NT2/D1 (cell line): ENCODE results near the gene CLDN24.
"Not testable (repeated sequence)": the region's sequence is repeated elsewhere in the genome, so short reads cannot be mapped to it uniquely, and the experiment has no call there.

Source experiments
- DNase-seq: peaks from one replicate; pipeline ENCODE4 v3.0.0-alpha.2; 2011; ENCODE audit warnings: low read depth, low spot score
- H3K27me3 ChIP-seq: 2 replicates; pipeline ENCODE4 v1.6.0; 2011; ENCODE audit warnings: mild to moderate bottlenecking; ENCODE audit not compliant: insufficient read length, insufficient read depth
- H3K36me3 ChIP-seq: 2 replicates; pipeline ENCODE4 v1.6.1; 2011; ENCODE audit warnings: mild to moderate bottlenecking, low read length, mixed read lengths; ENCODE audit not compliant: insufficient read depth, insufficient read length
- H3K4me1 ChIP-seq: 2 replicates; pipeline ENCODE4 v1.5.1; 2011; ENCODE audit not compliant: insufficient read depth, insufficient read length
- H3K4me3 ChIP-seq: 2 replicates; pipeline ENCODE4 v1.5.1; 2011; ENCODE audit warnings: low read depth; ENCODE audit not compliant: insufficient read length
- H3K9ac ChIP-seq: 2 replicates; pipeline ENCODE4 v1.6.0; 2011; ENCODE audit warnings: low read depth; ENCODE audit not compliant: insufficient read length
- H3K9me3 ChIP-seq: 2 replicates; pipeline ENCODE4 v1.5.1; 2011; ENCODE audit warnings: mild to moderate bottlenecking, low read length; ENCODE audit not compliant: insufficient read depth
- SUZ12 ChIP-seq: IDR thresholded peaks from 2 replicates; pipeline ENCODE4 v1.6.1; 2011; ENCODE audit not compliant: insufficient read length, insufficient read depth; ENCODE audit errors: extremely low read depth
- YY1 ChIP-seq: IDR thresholded peaks from 2 replicates; pipeline ENCODE4 v1.6.1; 2011; ENCODE audit not compliant: insufficient read length, insufficient read depth
- ZNF274 ChIP-seq: IDR thresholded peaks from 2 replicates; pipeline ENCODE4 v1.6.1; 2011; ENCODE audit warnings: mild to moderate bottlenecking, low read depth, low read length

Gene CLDN24

GRCh38 chr4:183327827-183328226 is 5.6 kb upstream of the CLDN24 start:
- TF ChIP-seq ZNF274 (no peak), SUZ12 (no peak), YY1 (no peak)
- H3K36me3 ChIP-seq = no peaks in the 10 kb centered on the region
- H3K4me1 ChIP-seq = no peaks in the 10 kb centered on the region
- no peak overlapping the region for H3K4me3 ChIP-seq
- H3K9me3 ChIP-seq = peaks cover 10% of the 10 kb centered on the region; the same call in 1 of the 2 replicates
- H3K9ac ChIP-seq = no peak overlapping the region
- no peak for DNase-seq
- no peaks in the 10 kb centered on the region for H3K27me3 ChIP-seq

GRCh38 chr4:183326853-183327252 is 4.6 kb upstream of the CLDN24 start:
- TF ChIP-seq SUZ12 = no peak
- no peak for TF ChIP-seq YY1
- no peak for TF ChIP-seq ZNF274
- DNase-seq = no peak
- Histone ChIP-seq H3K9me3 (peaks cover 10% of the 10 kb centered on the region; the same call in 1 of the 2 replicates), H3K4me3 (no peak overlapping the region), H3K4me1 (no peaks in the 10 kb centered on the region), H3K9ac (no peak overlapping the region), H3K27me3 (no peaks in the 10 kb centered on the region), H3K36me3 (no peaks in the 10 kb centered on the region)

DNA sequence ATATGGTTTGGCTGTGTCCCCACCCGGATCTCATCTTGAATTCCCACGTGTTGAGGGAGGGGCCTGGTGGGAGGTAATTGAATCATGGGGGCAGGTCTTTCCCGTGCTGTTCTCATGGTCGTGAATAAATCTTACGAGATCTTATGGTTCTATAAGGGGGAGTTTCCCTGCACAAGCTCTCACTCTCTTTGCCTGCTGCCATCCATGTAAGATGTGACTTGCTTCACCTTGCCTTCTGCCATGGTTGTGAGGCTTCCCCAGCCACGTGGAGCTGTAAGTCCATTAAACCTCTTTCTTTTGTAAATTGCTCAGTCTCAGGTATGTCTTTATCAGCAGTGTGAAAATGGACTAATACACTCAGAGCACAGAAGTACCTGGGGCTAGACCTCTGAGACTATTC is 4.2 kb upstream of the CLDN24 start:
- not testable (repeated sequence) for H3K36me3 ChIP-seq, H3K4me1 ChIP-seq, H3K27me3 ChIP-seq, DNase-seq, H3K9ac ChIP-seq, H3K9me3 ChIP-seq, H3K4me3 ChIP-seq

DNA sequence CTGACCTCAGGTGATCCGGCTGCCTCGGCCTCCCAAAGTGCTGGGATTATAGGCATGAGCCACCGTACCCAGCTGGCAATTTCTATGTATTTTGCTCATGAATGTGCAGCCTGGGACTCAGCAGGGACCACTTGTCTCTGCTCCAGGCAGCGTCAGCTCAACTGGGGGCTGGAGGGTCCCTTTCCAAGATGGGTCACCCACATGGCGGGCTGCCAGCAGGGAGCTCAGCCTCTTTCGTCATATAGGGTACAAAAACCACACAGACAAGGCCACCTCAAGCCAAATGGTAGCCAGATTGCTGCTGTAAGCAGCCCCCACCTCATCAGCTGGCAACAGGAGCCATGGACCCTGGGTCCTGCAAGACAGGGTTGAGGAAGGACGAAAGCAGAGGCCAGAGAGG is 2.4 kb upstream of the CLDN24 start:
- Histone ChIP-seq H3K36me3 (no peaks in the 10 kb centered on the region), H3K27me3 (no peaks in the 10 kb centered on the region), H3K4me3 (no peak overlapping the region), H3K9ac (no peak overlapping the region), H3K9me3 (peaks cover 10% of the 10 kb centered on the region; the same call in 1 of the 2 replicates), H3K4me1 (no peaks in the 10 kb centered on the region)
- TF ChIP-seq ZNF274 = no peak
- TF ChIP-seq YY1 = no peak
- TF ChIP-seq SUZ12 = no peak
- no peak for DNase-seq

DNA sequence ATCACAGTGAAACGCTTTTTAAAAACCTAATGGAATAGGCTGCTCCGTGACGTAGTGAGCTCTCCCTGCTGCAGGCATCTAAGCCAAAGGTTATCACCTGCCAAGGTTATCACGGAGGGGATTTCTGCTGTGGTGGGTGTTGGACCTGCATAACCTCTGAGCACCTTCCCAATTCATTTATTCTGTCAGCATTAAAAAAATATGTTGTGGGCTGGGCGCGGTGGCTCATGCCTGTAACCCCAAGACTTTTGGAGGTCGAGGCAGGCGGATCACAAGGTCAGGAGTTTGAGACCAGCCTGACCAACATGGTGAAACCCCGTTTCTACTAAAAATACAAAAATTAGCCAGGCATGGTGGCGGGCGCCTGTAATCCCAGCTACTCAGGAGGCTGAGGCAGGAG is 1.8 kb upstream of the CLDN24 start:
- DNase-seq, H3K9ac ChIP-seq, H3K4me3 ChIP-seq, H3K9me3 ChIP-seq, H3K36me3 ChIP-seq, H3K27me3 ChIP-seq, H3K4me1 ChIP-seq: not testable (repeated sequence)

- no peaks in the 10 kb centered on the region for H3K4me1 ChIP-seq
- no peaks in the 10 kb centered on the region for H3K27me3 ChIP-seq
- no peak for TF ChIP-seq SUZ12
- TF ChIP-seq ZNF274 = no peak
- TF ChIP-seq YY1 = no peak
- H3K36me3 ChIP-seq = peaks cover 6% of the 10 kb centered on the region
- no peak overlapping the region for H3K4me3 ChIP-seq
- H3K9me3 ChIP-seq = peaks cover 10% of the 10 kb centered on the region; the same call in 1 of the 2 replicates
- DNase-seq = no peak
- no peak overlapping the region for H3K9ac ChIP-seq
These were observed 1.1 kb upstream of the CLDN24 start for GRCh38 chr4:183323295-183323694.

- TF ChIP-seq SUZ12 (no peak), ZNF274 (no peak), YY1 (no peak)
- Histone ChIP-seq H3K36me3 (peaks cover 6% of the 10 kb centered on the region), H3K4me1 (no peaks in the 10 kb centered on the region), H3K4me3 (no peak overlapping the region), H3K27me3 (no peaks in the 10 kb centered on the region), H3K9me3 (peaks cover 5% of the 10 kb centered on the region; the same call in 1 of the 2 replicates), H3K9ac (no peak overlapping the region)
- DNase-seq = no peak
These were observed 710 bp downstream of the CLDN24 start for GRCh38 chr4:183321516-183321915.

DNA sequence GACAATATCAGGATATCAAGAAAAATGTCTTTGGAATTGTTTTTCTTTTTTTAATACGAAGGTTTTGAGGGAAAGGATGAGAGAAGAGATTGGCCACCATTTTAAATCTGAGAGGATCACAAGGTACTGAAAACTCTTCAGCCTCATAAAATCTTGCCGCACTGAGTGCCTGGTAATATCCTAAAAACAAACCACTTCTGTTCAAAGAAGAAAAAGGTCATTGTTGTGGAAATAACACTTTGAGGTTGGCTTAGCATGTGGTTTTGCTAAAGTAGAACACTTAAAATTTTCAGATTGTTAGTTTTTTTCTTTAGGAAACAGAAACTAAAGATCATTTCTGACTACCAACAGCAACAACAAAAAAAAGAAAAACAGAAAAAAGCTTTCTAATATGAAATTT is 1.1 kb downstream of the CLDN24 start:
- Histone ChIP-seq H3K36me3 (peaks cover 10% of the 10 kb centered on the region), H3K4me1 (no peaks in the 10 kb centered on the region), H3K9ac (no peak overlapping the region), H3K27me3 (no peaks in the 10 kb centered on the region), H3K9me3 (0 out of 2 replicates have a peak, but pooled peaks cover under 1% of the 10 kb centered on the region), H3K4me3 (no peak overlapping the region)
- no peak for TF ChIP-seq YY1
- TF ChIP-seq SUZ12 = no peak
- DNase-seq = no peak
